ENCODE results near the gene RAP1GDS1.

GRCh38 chr4:98262431-98262830 lies 1.2 kb downstream of the RAP1GDS1 start:
- TF ChIP-seq USF2 (IDR thresholded peaks at IDR 0.05; ENCODE audit: borderline replicate concordance, low read depth, low read length) = no peak
- no peak for TF ChIP-seq CTCF (IDR thresholded peaks at IDR 0.05)
- TF ChIP-seq RAD21 (IDR thresholded peaks at IDR 0.05; ENCODE audit: low read length) = no peak
- no peak for TF ChIP-seq RFX5 (IDR thresholded peaks at IDR 0.05; ENCODE audit: low read length)
- TF ChIP-seq PBX3 (IDR thresholded peaks at IDR 0.05) = no peak
- TF ChIP-seq POLR2AphosphoS5 (IDR thresholded peaks at IDR 0.05; ENCODE audit: low read depth, low read length) = no peak
- no peak for TF ChIP-seq SMC3 (IDR thresholded peaks at IDR 0.05; ENCODE audit: low read depth, low read length)
- no peak for TF ChIP-seq REST (IDR thresholded peaks at IDR 0.05; ENCODE audit: low read depth, low read length)
- no peak for TF ChIP-seq TAF1 (IDR thresholded peaks at IDR 0.05; ENCODE audit: borderline replicate concordance, low read depth, low read length)
- no peak for TF ChIP-seq TCF12 (IDR thresholded peaks at IDR 0.05)
- TF ChIP-seq EP300 (IDR thresholded peaks at IDR 0.05; ENCODE audit: borderline replicate concordance in 1 of 2, low read depth in 1 of 2, low read length in 1 of 2) = no peak
- no peak for TF ChIP-seq SIN3A (IDR thresholded peaks at IDR 0.05; ENCODE audit: borderline replicate concordance, low read depth, low read length)
- TF ChIP-seq JUND (IDR thresholded peaks at IDR 0.05) = no peak
- TF ChIP-seq GABPA (IDR thresholded peaks at IDR 0.05; ENCODE audit: low read depth) = no peak
